A549 (cell line): ENCODE data around the gene SPECC1. TPM values are rescaled to one million over a fixed set of nuclear protein-coding genes. Genes with fewer than 3 reads are reported as not detected.

Experiments used
- ATOH8 ChIP-seq: fragments of 250-450 bp; sonication (Bioruptor Pico); IDR thresholded peaks from 2 replicates; pipeline ENCODE4 v1.5.0; 2020; ENCODE audit warnings: low read depth, mild to moderate bottlenecking, moderate library complexity
- CBX8 ChIP-seq: fragments of 200-600 bp; sonication (generic); IDR thresholded peaks from 2 replicates; pipeline ENCODE4 v1.6.1; 2016
- CHD4 ChIP-seq: fragments of 200-600 bp; sonication (generic); IDR thresholded peaks from 2 replicates; pipeline ENCODE4 v1.6.1; 2016; ENCODE audit warnings: antibody characterized with exemption, mild to moderate bottlenecking, borderline replicate concordance
- CTCF ChIP-seq: fragments of >200 bp; sonication (Bioruptor Twin); formaldehyde crosslinking; IDR thresholded peaks from 3 replicates; pipeline ENCODE4 v1.5.1; 2016
- EHF ChIP-seq: fragments of 250-450 bp; sonication (Bioruptor Pico); IDR thresholded peaks from 2 replicates; pipeline ENCODE4 v1.5.0; 2020; ENCODE audit warnings: mild to moderate bottlenecking
- EHMT2 ChIP-seq: fragments of 200-600 bp; sonication (generic); IDR thresholded peaks from 2 replicates; pipeline ENCODE4 v1.6.1; 2016; ENCODE audit warnings: antibody characterized with exemption, low read depth, mild to moderate bottlenecking, moderate library complexity
- ELK1 ChIP-seq: fragments of 150-350 bp; IDR thresholded peaks from 2 replicates; pipeline ENCODE4 v1.6.1; 2014; ENCODE audit warnings: low read depth, mild to moderate bottlenecking, low read length
- ESRRA ChIP-seq: fragments of 150-350 bp; IDR thresholded peaks from 2 replicates; pipeline ENCODE4 v1.6.1; 2014; ENCODE audit warnings: mild to moderate bottlenecking, low read length, borderline replicate concordance
- FOSL2 ChIP-seq, 2 experiments: fragments of 450-650 bp in 1 of 2; fragments of >200 bp in 1 of 2; sonication (Bioruptor Twin) in 1 of 2; formaldehyde crosslinking; IDR thresholded peaks; 2 replicates each; pipeline versions ENCODE4 v1.5.0 to v1.6.1; 2016 to 2020; ENCODE audit warnings: mild to moderate bottlenecking in 1 of 2, moderate library complexity in 1 of 2
- FOXS1 ChIP-seq: fragments of 250-450 bp; sonication (Bioruptor Pico); IDR thresholded peaks from 2 replicates; pipeline ENCODE4 v1.5.0; 2020; ENCODE audit warnings: mild to moderate bottlenecking, moderate library complexity
- GATA3 ChIP-seq: IDR thresholded peaks from 2 replicates; pipeline ENCODE4 v1.6.1; 2012; ENCODE audit warnings: borderline replicate concordance
- HES2 ChIP-seq: fragments of >200 bp; sonication (Bioruptor Twin); formaldehyde crosslinking; IDR thresholded peaks from 2 replicates; pipeline ENCODE4 v1.6.1; 2016
- HEYL ChIP-seq: fragments of 250-450 bp; sonication (Bioruptor Pico); IDR thresholded peaks from 2 replicates; pipeline ENCODE4 v1.8.0; 2021; ENCODE audit warnings: mild to moderate bottlenecking, moderate library complexity
- HOXB13 ChIP-seq: fragments of 250-450 bp; sonication (Bioruptor Pico); IDR thresholded peaks from 2 replicates; pipeline ENCODE4 v1.5.0; 2020; ENCODE audit warnings: low read depth, mild to moderate bottlenecking, moderate library complexity
- HOXB5 ChIP-seq: fragments of 250-450 bp; sonication (Bioruptor Pico); IDR thresholded peaks from 2 replicates; pipeline ENCODE4 v1.5.0; 2020; ENCODE audit warnings: mild to moderate bottlenecking, moderate library complexity
- JUN ChIP-seq, 2 experiments: fragments of >200 bp; sonication (Bioruptor Twin); formaldehyde crosslinking; IDR thresholded peaks; 2 replicates in 1 of 2; 3 replicates in 1 of 2; pipeline ENCODE4 v1.6.1; 2016 to 2017
- JUNB ChIP-seq: fragments of >200 bp; sonication (Bioruptor Twin); formaldehyde crosslinking; IDR thresholded peaks from 2 replicates; pipeline ENCODE4 v1.6.1; 2016
- KDM1A ChIP-seq: fragments of 200-600 bp; sonication (generic); IDR thresholded peaks from 2 replicates; pipeline ENCODE4 v1.6.1; 2016; ENCODE audit warnings: low read depth, mild to moderate bottlenecking
- KDM5A ChIP-seq: fragments of 200-600 bp; sonication (generic); IDR thresholded peaks from 2 replicates; pipeline ENCODE4 v1.6.1; 2016; ENCODE audit warnings: antibody characterized with exemption, mild to moderate bottlenecking
- MAZ ChIP-seq: fragments of 150-350 bp; IDR thresholded peaks from 2 replicates; pipeline ENCODE4 v1.6.1; 2014; ENCODE audit warnings: antibody characterized with exemption, low read depth, low read length, borderline replicate concordance
- NFE2L2 ChIP-seq: fragments of 150-350 bp; conservative IDR thresholded peaks from 2 replicates; pipeline ENCODE4 v1.6.1; 2014; ENCODE audit warnings: low read length
- NPAS2 ChIP-seq: fragments of 250-450 bp; sonication (Bioruptor Pico); IDR thresholded peaks from 2 replicates; pipeline ENCODE4 v1.8.0; 2022; ENCODE audit warnings: mild to moderate bottlenecking, moderate library complexity, borderline replicate concordance
- PHF8 ChIP-seq: fragments of 200-600 bp; sonication (generic); IDR thresholded peaks from 2 replicates; pipeline ENCODE4 v1.6.1; 2016; ENCODE audit warnings: low read depth, mild to moderate bottlenecking, antibody characterized with exemption, moderate library complexity, borderline replicate concordance
- POLR2A ChIP-seq: IDR thresholded peaks from 2 replicates; pipeline ENCODE4 v1.6.1; 2012; ENCODE audit warnings: mild to moderate bottlenecking, low read length
- POLR2AphosphoS2 ChIP-seq: conservative IDR thresholded peaks from 2 replicates; pipeline ENCODE4 v1.6.1; 2012; ENCODE audit warnings: low read length, improper control_type of control experiment, inconsistent platforms
- RAD21 ChIP-seq, 2 experiments: fragments of >200 bp in 1 of 2; sonication (Bioruptor Twin) in 1 of 2; formaldehyde crosslinking in 1 of 2; IDR thresholded peaks in 1 of 2; conservative IDR thresholded peaks in 1 of 2; 2 replicates in 1 of 2; 3 replicates in 1 of 2; pipeline ENCODE4 v1.6.1; 2012 to 2018; ENCODE audit warnings: inconsistent platforms in 1 of 2
- RARB ChIP-seq: fragments of 250-450 bp; sonication (Bioruptor Pico); IDR thresholded peaks from 2 replicates; pipeline ENCODE4 v1.8.0; 2021; ENCODE audit warnings: mild to moderate bottlenecking, moderate library complexity
- RCOR1 ChIP-seq: fragments of 150-350 bp; IDR thresholded peaks from 2 replicates; pipeline ENCODE4 v1.6.1; 2014; ENCODE audit warnings: antibody characterized with exemption, low read length, low read depth
- REST ChIP-seq: fragments of 200-600 bp; sonication (generic); IDR thresholded peaks from 2 replicates; pipeline ENCODE4 v1.6.1; 2016; ENCODE audit warnings: antibody characterized with exemption, mild to moderate bottlenecking, moderate library complexity
- RFX5 ChIP-seq: fragments of 450-650 bp; IDR thresholded peaks from 2 replicates; pipeline ENCODE4 v1.7.1; 2014; ENCODE audit warnings: antibody characterized with exemption, mild to moderate bottlenecking, moderate library complexity
- SMC3 ChIP-seq: fragments of >200 bp; sonication (Bioruptor Twin); formaldehyde crosslinking; IDR thresholded peaks from 3 replicates; pipeline ENCODE4 v1.6.1; 2018; ENCODE audit warnings: inconsistent platforms
- SREBF2 ChIP-seq: fragments of 450-650 bp; IDR thresholded peaks from 2 replicates; pipeline ENCODE4 v1.6.1; 2014; ENCODE audit warnings: mild to moderate bottlenecking, moderate library complexity
- TP53 ChIP-seq: fragments of 250-450 bp; sonication (Bioruptor Pico); IDR thresholded peaks from 2 replicates; pipeline ENCODE4 v1.5.0; 2021; ENCODE audit warnings: mild to moderate bottlenecking, moderate library complexity
- ZC3H11A ChIP-seq: fragments of 450-650 bp; IDR thresholded peaks from 2 replicates; pipeline ENCODE4 v1.6.1; 2014; ENCODE audit warnings: antibody characterized with exemption, mild to moderate bottlenecking
- polyA plus RNA-seq, 4 experiments: library from polyadenylated mRNA; depleted of rRNA in 3 of 4; stranded (reverse); fragments of >200 nt; fragmentation: RNase III in 1 of 4; extraction: RNeasy Plus Mini Kit Qiagen cat#74134 plus additional on column Dnase treatment in 1 of 4; gene quantifications; 2 replicates in 3 of 4; 3 replicates in 1 of 4; pipeline ENCODE4 v1.2.3, GENCODE V29; 2011 to 2017
- TF ChIP-seq, protein P1 (sequence below): IDR thresholded peaks from 2 replicates; pipeline ENCODE4 v1.6.1; 2012

The SPECC1 gene
- polyA plus RNA-seq, 2 of the 4 experiments (the other 2 are of a cell fraction): 45.1 to 66.2 TPM

GRCh38 chr17:20059728-20060188, 50.6 kb downstream of the SPECC1 start (continued):
- peak; percentile 93 for TF ChIP-seq HOXB13
- TF ChIP-seq, protein P1, sequence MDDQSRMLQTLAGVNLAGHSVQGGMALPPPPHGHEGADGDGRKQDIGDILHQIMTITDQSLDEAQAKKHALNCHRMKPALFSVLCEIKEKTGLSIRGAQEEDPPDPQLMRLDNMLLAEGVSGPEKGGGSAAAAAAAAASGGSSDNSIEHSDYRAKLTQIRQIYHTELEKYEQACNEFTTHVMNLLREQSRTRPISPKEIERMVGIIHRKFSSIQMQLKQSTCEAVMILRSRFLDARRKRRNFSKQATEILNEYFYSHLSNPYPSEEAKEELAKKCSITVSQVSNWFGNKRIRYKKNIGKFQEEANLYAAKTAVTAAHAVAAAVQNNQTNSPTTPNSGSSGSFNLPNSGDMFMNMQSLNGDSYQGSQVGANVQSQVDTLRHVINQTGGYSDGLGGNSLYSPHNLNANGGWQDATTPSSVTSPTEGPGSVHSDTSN: no peak
- peak; percentile 49 for TF ChIP-seq GATA3
- no peak for TF ChIP-seq RCOR1
- no peak for TF ChIP-seq EHMT2
- TF ChIP-seq EHF: peak; percentile 91
- TF ChIP-seq FOSL2 (IDR thresholded peaks at IDR 0.05): no peak
- TF ChIP-seq FOSL2 (CRISPR knock-in tag; IDR thresholded peaks at IDR 0.05): peak; percentile 75
- no peak for TF ChIP-seq CHD4
- peak; percentile 94 for TF ChIP-seq ATOH8
- peak; percentile 89 for TF ChIP-seq HOXB5 (CRISPR knock-in tag)
- no peak; the same call in 1 of the 2 replicates for TF ChIP-seq NPAS2 (CRISPR knock-in tag)
- TF ChIP-seq MAZ: no peak
- TF ChIP-seq JUN (IDR thresholded peaks at IDR 0.05): peak; percentile 37 to 58; a peak in 1 of 5 replicates
- no peak for TF ChIP-seq REST
- no peak for TF ChIP-seq KDM5A
- TF ChIP-seq POLR2A: no peak
- no peak for TF ChIP-seq RARB (CRISPR knock-in tag)
- TF ChIP-seq FOXS1 (CRISPR knock-in tag): peak; percentile 86
- TF ChIP-seq CTCF: no peak
- TF ChIP-seq ZC3H11A: no peak
- no peak; a peak in 1 of 5 replicates for TF ChIP-seq RAD21 (conservative IDR thresholded peaks at IDR 0.05 in 1 of 2, IDR thresholded peaks at IDR 0.05 in 1 of 2)
- no peak for TF ChIP-seq POLR2AphosphoS2
- TF ChIP-seq SMC3: no peak
- TF ChIP-seq ESRRA: no peak
- no peak for TF ChIP-seq KDM1A
- TF ChIP-seq ELK1: no peak
- TF ChIP-seq JUNB: no peak; the same call in 1 of the 2 replicates
- TF ChIP-seq CBX8: no peak
- TF ChIP-seq HES2: no peak
- peak; percentile 89 for TF ChIP-seq NFE2L2
- no peak for TF ChIP-seq PHF8
- TF ChIP-seq HEYL (CRISPR knock-in tag): peak; percentile 72; the same call in 1 of the 2 replicates
- TF ChIP-seq TP53 (CRISPR knock-in tag): no peak
- no peak for TF ChIP-seq SREBF2
- TF ChIP-seq RFX5: no peak
